Ramos (cell line): ENCODE data around the gene CDC42SE1.

Source experiments
- in situ Hi-C: fragments of 300-500 bp; cut with MboI; formaldehyde crosslinking; loops from one replicate; pipeline ENCODE4 v1.14.3; 2022; ENCODE audit warnings: low sequenced_read_pairs; ENCODE audit not compliant: unreplicated experiment

The CDC42SE1 gene

DNA sequence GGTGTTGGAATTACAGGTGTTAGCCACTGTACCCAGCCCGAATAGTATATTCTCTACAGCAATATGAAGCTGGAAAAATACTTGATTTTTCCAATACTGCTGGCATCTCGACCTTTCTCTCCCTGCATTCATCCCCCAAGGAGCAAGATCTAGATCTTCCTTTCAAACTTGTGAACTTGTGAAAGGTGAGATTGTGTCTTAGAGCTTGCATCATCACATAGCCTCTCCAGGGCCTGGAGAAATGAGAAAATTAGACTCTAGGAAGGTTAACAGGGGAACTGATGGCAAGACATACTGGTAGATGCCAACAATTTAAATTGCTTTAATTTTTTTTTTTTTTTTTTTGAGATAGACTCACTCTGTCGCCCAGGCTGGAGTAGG is 49.1 kb downstream of the CDC42SE1 start:
- in situ Hi-C loops: no loop called here

DNA sequence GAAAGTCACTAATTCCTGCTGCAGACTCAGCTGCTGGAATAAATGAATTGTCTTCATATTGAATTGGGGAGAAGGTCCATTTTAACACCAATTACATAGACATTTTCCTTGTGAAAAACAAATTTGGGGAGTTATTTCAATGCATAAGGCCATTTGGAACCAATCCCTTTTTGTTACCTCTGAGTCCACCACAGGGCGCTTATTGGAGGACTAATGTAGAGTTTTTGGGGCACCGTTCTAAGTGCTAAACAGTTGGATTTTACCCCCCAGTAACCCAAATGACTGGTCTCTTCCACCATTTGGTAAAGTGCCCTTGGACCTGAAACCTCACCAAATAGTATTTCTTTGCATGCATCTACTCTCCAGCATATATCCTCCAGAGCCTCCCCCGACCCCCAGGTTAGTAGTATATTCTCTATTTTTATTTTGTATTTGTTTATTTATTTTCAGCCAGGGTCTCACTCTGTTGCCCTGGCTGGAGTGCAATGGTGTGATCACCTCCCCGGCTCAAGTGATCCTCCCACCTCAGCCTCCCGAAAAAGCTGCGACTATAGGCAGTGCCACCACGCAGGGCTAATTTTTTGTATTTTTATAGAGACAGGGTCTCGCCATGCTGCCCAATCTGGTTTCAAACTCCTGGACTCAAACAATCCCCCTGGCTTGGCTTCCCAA is 49.6 kb downstream of the CDC42SE1 start:
- in situ Hi-C loops: no loop called here

DNA sequence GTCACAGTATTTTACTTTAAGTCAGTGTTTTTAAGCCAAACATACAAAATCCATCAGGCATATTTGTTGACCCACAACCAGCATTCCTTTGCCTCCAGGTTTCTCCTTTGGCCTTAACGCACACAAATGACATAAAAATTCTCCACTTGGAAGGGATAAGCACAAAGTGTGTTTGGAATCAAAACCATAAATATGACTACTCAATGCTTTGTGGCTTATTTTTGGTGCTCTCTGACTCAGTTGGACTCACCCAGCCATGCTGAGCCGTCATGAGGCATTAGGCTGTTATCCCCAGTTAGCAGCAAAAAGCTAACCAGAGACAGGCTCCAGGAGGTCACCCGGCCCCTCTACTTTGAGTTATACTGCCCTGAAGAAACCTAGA is 50.2 kb downstream of the CDC42SE1 start:
- in situ Hi-C loops: no loop called here

DNA sequence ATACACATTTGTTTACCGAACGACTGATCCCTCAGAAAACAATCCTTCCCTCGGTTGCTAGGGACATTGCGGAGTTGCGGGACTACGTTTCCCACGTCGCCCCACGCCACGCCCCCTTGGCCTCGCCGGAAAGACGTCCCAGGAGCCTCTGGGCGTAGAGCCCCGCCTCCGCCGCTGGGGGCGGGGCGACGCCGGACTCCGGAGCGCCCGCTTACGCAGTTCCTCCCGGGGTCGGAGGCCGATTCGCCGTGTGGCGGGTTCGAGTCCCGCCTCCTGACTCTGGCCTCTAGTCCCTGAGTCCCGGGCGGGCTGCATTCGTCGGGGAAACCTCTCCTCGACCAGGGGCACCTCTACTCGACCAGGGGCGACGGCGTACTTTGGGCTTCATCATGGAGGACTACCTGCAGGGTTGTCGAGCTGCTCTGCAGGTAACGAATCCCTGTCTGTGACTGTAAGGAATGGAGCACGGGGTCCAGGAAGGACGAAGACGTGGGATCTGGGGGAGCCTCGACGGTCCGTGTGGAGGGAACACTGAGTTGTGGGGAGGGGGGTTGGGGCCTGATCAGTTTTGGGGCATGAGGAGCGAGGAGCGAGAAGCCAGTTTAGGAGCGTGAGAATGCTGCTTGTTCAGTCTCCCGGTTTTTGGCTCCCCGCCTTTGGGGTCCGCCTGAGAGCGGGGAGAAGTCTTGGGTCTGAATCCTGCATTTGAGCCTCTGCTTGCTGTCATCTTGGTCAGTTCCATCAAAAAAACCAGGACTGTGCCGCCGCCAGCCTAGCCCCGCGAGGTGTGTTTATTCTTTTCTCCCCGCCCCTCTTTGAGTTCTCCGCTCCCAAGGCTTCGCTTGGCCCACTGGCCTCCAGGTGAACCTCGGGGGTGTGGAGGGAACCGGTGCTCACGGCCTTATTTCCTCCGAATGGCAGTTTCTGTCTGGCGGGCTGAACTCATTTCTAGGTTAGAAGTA is 50.9 kb downstream of the CDC42SE1 start, which contains the start of gene PRUNE1:
TSS of gene PRUNE1 (plus strand) at position 206 of the 962 bp plus-strand sequence. CDS start at position 390, 184 bp downstream.
- in situ Hi-C loops: no loop called here

DNA sequence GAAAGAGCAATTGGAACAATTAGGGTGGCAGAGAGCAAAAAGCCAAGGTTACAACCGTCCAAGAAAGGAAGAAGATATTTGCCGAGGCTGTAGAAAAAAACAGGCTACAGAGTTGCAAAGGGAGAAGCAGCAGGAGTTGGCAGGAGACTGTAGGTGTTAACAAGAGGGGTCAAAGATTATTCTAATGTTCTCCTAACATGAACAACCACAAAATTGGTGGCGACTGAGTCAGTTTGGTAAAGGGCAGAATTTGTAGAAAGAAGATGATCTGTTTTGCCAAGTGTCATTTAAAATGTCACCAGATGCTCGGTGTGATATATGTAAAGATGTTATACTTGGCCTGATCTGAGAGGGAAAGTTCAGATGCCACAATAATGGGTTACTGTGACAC is 51.6 kb downstream of the CDC42SE1 start:
- in situ Hi-C loops: no loop called here

DNA sequence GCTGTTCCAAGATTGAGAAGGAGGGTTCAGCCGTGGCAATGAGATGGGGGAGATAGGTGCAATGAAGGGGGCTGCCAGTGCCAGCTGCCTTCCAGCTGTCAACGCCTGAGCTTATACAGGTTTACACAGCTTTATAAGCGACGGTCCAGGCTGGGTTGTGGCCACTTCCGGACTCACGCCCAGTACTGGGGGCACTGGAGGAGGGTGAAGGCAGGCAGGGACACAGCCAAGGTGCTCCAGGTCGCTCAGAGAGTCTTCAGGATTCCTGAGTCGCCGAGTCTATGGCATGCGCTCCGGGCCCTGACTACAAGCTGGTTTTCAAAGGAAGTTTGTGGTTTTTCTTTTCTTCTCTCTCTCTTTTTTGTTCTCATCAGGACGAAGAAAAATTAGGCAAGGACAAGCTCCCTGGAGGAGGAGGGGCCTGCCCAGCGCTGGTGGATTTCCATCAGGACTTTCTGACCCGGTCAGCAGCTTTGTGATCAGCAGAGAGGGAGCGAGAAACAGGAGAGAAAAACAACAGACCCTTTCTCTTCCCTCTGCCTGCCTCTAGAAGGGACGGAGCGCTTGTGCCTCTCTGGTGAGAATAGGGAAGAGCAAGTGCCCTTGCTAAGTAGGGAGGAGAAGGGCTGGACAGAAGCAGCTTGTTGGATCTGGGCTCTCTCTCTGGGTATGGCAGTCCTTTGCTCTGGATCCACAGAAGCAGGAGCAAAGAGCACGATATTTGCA is 52.9 kb downstream of the CDC42SE1 start, which contains the start of gene MINDY1:
TSS of gene MINDY1 (minus strand) at position 576 of the 726 bp plus-strand sequence. CDS start 4,285 bp downstream, outside the sequence.
- in situ Hi-C loops: no loop called here

DNA sequence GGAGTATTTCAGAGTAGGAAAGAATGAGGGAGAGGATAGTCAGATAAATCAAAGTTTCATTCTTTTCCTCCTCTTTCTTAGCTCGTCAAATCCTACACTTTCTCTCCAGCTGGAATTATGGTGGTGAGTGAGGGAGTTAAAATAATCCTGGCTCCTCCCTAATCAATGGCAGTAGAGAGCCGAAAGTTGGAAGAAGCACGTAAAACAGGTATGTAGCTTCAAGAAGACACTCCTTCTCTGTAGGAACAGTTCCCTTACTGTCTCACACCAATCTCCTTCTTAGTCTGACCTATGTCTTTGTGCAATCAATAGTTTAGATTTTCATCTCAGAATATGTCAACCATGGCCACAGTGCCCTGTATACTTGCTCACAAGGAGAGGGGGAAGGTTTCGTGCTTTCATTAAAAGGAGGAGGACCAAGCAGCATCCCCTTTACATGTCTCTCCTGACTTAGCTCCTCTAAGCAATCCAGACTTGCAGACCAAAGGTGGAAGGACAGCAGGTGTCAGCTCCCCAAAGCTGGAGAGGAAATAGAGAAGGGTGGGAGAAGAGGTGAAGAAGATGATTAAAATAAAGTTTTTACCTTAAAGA is 53.6 kb downstream of the CDC42SE1 start:
- in situ Hi-C loops: no loop called here

DNA sequence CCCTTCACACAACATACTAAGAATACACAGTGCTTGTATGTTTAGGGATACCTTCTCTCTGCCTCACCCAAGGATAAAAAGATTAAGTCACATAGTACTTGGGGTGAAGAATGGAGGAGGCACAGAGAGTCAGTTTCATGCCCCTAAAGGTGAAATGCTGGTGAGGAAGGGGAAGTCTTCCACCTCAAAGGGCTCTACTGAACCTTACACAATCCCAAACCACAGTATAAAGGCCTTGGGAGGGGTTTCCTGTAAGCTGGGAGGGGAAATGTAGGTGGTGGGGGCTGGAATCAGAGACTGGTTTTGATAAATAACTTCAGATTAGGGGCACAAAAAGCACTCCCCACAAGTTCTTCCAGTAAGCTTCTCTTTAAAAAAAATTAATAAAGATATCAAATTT is 56.2 kb downstream of the CDC42SE1 start:
- in situ Hi-C loops: no loop called here

DNA sequence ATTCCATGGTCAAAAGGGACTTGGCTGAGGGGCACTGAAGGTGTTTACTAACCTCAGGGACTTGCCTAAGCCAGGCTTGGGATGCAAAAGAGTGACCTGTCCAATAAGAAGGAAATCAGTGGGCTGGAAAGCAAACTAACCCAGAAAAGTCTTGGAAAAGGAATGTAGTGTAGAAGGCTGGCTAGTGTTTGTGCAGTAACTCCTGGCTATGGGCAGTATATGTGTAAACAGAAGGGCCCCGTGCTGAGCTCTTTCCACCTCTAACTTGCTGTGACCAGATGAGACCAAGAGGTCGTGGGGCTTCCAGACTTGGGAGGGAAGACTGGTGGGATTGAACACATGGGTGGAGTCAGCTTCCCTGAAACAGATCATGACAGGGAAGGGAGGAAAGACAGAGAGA is 56.8 kb downstream of the CDC42SE1 start:
- in situ Hi-C loops: no loop called here

DNA sequence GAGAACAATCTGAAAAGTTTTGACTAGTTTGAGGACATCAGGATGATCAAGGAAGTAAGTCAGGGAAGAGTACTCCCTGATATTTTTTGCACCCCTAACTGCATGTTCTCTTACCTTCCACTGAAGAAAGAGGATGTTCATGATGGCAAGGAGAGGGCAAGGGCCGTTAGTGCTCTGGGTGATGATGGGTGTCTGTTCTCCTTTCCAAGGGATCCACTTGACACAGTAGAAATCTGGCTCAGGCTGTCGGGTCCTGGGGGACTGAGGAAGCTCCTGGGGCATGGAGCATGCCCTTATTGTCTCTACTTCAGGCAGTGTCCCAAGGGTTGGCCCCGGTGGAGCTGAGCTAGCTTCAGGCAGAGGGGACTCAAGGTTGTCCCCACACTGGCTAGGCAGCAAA is 57.4 kb downstream of the CDC42SE1 start:
- in situ Hi-C loops: no loop called here

DNA sequence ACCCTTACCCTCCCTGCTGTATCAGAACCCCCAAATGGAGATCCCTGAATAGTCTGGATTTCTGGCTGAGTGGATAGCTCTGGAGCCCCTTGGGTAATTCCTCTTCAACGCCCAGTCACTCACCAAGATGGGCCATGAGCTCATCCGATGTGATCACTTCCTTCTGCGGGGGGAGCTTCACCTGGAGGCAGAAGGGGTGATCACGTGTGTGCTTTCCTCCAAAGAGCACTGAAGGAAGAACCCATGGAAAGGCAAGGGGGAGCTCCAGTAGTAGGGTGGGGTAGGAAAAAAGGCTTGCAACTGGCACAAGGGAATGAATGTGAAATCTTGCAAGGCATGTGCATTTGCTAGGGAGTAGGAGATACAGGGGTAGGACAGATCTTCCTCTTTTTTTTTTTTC is 57.8 kb downstream of the CDC42SE1 start:
- in situ Hi-C loops: no loop called here
